GM13977 (cell line): ENCODE results near the gene POFUT1.

Experiments
- DNase-seq: peaks from one replicate; pipeline ENCODE4 v3.0.0; 2012; ENCODE audit warnings: low spot score
- CTCF ChIP-seq: IDR thresholded peaks from 2 replicates; pipeline ENCODE4 v1.5.1; 2012; ENCODE audit warnings: mild to moderate bottlenecking, control low read depth; ENCODE audit not compliant: insufficient read depth; ENCODE audit errors: extremely low read depth, missing control alignments
- in situ Hi-C: fragments of 300-500 bp; cut with MboI; formaldehyde crosslinking; loops from one replicate; pipeline ENCODE4 v1.12.0; 2022; ENCODE audit warnings: low sequenced_read_pairs, low pct_unique_long_range_greater_than_20kb, mixed read lengths, inconsistent platforms; ENCODE audit not compliant: unreplicated experiment

Gene POFUT1

GRCh38 chr20:32179515-32179914 is 28.2 kb upstream of the POFUT1 start:
- TF ChIP-seq CTCF = no peak
- in situ Hi-C loops = no loop called here
- DNase-seq = no peak

- DNase-seq = no peak
- in situ Hi-C loops = no loop called here
- no peak for TF ChIP-seq CTCF
These were observed 27.7 kb upstream of the POFUT1 start for GRCh38 chr20:32179934-32180333.

GRCh38 chr20:32181606-32182005 is 26.1 kb upstream of the POFUT1 start:
- in situ Hi-C loops = no loop called here
- no peak for DNase-seq
- TF ChIP-seq CTCF = no peak

GRCh38 chr20:32183947-32184635 is 23.6 kb upstream of the POFUT1 start:
- in situ Hi-C loops = no loop called here
- TF ChIP-seq CTCF = no peak
- DNase-seq = no peak

- DNase-seq = no peak
- TF ChIP-seq CTCF = no peak
- in situ Hi-C loops = no loop called here
These were observed 22.6 kb upstream of the POFUT1 start for GRCh38 chr20:32184961-32185603.

- TF ChIP-seq CTCF = no peak
- in situ Hi-C loops = no loop called here
These were observed 21.2 kb upstream of the POFUT1 start for GRCh38 chr20:32186506-32186905.

More at GRCh38 chr20:32186506-32186905, 21.2 kb upstream of the POFUT1 start:
- DNase-seq = no peak
